Endodermal cell (in vitro differentiated cells): Measurements from ENCODE around the gene CARNS1. TPM values are rescaled to one million over a fixed set of nuclear protein-coding genes. Genes with fewer than 3 reads are reported as not detected.

ENCODE experiments used
- DNase-seq: peaks from one replicate; pipeline ENCODE4 v3.0.0-alpha.2; 2017
- H3K27ac ChIP-seq: 2 replicates; pipeline ENCODE4 v1.5.1; 2013; ENCODE audit warnings: mild to moderate bottlenecking, low read depth, low read length, moderate library complexity
- H3K27me3 ChIP-seq: 2 replicates; pipeline ENCODE4 v1.6.1; 2013; ENCODE audit warnings: mild to moderate bottlenecking, low read length, moderate library complexity; ENCODE audit not compliant: insufficient read depth, control insufficient read depth, poor library complexity, severe bottlenecking
- H3K36me3 ChIP-seq: 2 replicates; pipeline ENCODE4 v1.7.0; 2013; ENCODE audit warnings: mild to moderate bottlenecking, low read length, moderate library complexity; ENCODE audit not compliant: control insufficient read depth, insufficient read depth
- H3K4me1 ChIP-seq: one replicate; pipeline ENCODE4 v1.7.0; 2013; ENCODE audit warnings: low read length; ENCODE audit not compliant: control insufficient read depth, insufficient read depth
- H3K4me3 ChIP-seq: 2 replicates; pipeline ENCODE4 v1.5.1; 2013; ENCODE audit warnings: mild to moderate bottlenecking, low read length, moderate library complexity
- H3K9ac ChIP-seq: 2 replicates; pipeline ENCODE4 v1.6.1; 2013; ENCODE audit warnings: mild to moderate bottlenecking, low read length, moderate library complexity; ENCODE audit not compliant: poor library complexity, severe bottlenecking; ENCODE audit errors: extremely low read depth
- H3K9me3 ChIP-seq: 2 replicates; pipeline ENCODE4 v1.6.1; 2013; ENCODE audit warnings: mild to moderate bottlenecking, low read length, moderate library complexity; ENCODE audit not compliant: control insufficient read depth
- H3K27ac Mint-ChIP-seq: 2 replicates; pipeline ENCODE4 v1.8.0; 2020; ENCODE audit warnings: mixed read lengths
- H3K27me3 Mint-ChIP-seq: 2 replicates; pipeline ENCODE4 v1.8.0; 2021; ENCODE audit warnings: mild to moderate bottlenecking, mixed read lengths; ENCODE audit not compliant: insufficient read depth
- H3K36me3 Mint-ChIP-seq: 2 replicates; pipeline ENCODE4 v1.8.0; 2020; ENCODE audit warnings: low read depth, mixed read lengths
- H3K4me1 Mint-ChIP-seq: 2 replicates; pipeline ENCODE4 v1.8.0; 2020; ENCODE audit warnings: mixed read lengths
- H3K4me3 Mint-ChIP-seq: 2 replicates; pipeline ENCODE4 v1.8.0; 2020; ENCODE audit warnings: mild to moderate bottlenecking, moderate library complexity, mixed read lengths
- H3K9me3 Mint-ChIP-seq: 2 replicates; pipeline ENCODE4 v1.8.0; 2020; ENCODE audit warnings: mild to moderate bottlenecking, mixed read lengths
- CTCF ChIP-seq: fragments of 200-600 bp; sonication (generic); conservative IDR thresholded peaks from 2 replicates; pipeline ENCODE4 v1.5.0; 2021; ENCODE audit warnings: antibody characterized with exemption, mild to moderate bottlenecking
- WGBS, 2 experiments: methylation state at CpG; one replicate each; pipeline versions ENCODE4 v1.1.5 to v1.1.7; 2013; ENCODE audit warnings: missing lambda C conversion rate in 2 of 2, mixed read lengths in 1 of 2; ENCODE audit not compliant: insufficient coverage in 1 of 2, insufficient read length in 1 of 2; 5-methylcytosine and 5-hydroxymethylcytosine counted together
- total RNA-seq, 2 donors: library from RNA; stranded (reverse); fragmentation: NEBNext Ultra II Directional in 1 of 2; extraction: Animal tissue kit (Norgen Biotek cat#: 25700) in 1 of 2; gene quantifications; 2 replicates in 1 of 2; 3 replicates in 1 of 2; pipeline ENCODE4 v1.2.1, GENCODE V29; 2021

CARNS1 gene
- total RNA-seq, 2 donors from 2014 or later: 1.6 to 2.2 TPM

- Mint-ChIP-seq H3K27me3 (peaks cover 26% of the 10 kb centered on the region), H3K4me3 (no peak overlapping the region), H3K27ac (no peak overlapping the region), H3K36me3 (no peaks in the 10 kb centered on the region), H3K9me3 (no peaks in the 10 kb centered on the region), H3K4me1 (peaks cover 21% of the 10 kb centered on the region)
- H3K27ac ChIP-seq: no peak overlapping the region
- no peaks in the 10 kb centered on the region for H3K36me3 ChIP-seq
- no peak for DNase-seq
- no peaks in the 10 kb centered on the region for H3K9me3 ChIP-seq
- peaks cover 8% of the 10 kb centered on the region for H3K27me3 ChIP-seq
- WGBS, 2 experiments: 85% methylated on average over 8 to 9 of the region's 9 CpGs
- H3K4me1 ChIP-seq: peaks cover 14% of the 10 kb centered on the region
- H3K9ac ChIP-seq: no peak overlapping the region
- H3K4me3 ChIP-seq: no peak overlapping the region
- TF ChIP-seq CTCF: no peak
Observed at GRCh38 chr11:67412495-67413179, 2.8 kb upstream of the CARNS1 start.

- Histone ChIP-seq H3K4me1 (peaks cover 14% of the 10 kb centered on the region), H3K27ac (no peak overlapping the region), H3K4me3 (no peak overlapping the region), H3K9me3 (no peaks in the 10 kb centered on the region), H3K9ac (no peak overlapping the region), H3K27me3 (peaks cover 8% of the 10 kb centered on the region), H3K36me3 (no peaks in the 10 kb centered on the region)
- H3K36me3 Mint-ChIP-seq: no peaks in the 10 kb centered on the region
- no peak overlapping the region for H3K4me3 Mint-ChIP-seq
- no peak for TF ChIP-seq CTCF
- WGBS, 2 experiments: 80 to 85% methylated on average over 1 to 2 of the region's 2 CpGs
- DNase-seq: no peak
- H3K4me1 Mint-ChIP-seq: peaks cover 21% of the 10 kb centered on the region
- H3K27me3 Mint-ChIP-seq: peaks cover 28% of the 10 kb centered on the region
- no peaks in the 10 kb centered on the region for H3K9me3 Mint-ChIP-seq
- H3K27ac Mint-ChIP-seq: no peak overlapping the region
Observed at GRCh38 chr11:67413266-67413849, 2.1 kb upstream of the CARNS1 start.

GRCh38 chr11:67416416-67417335 lies 1.2 kb downstream of the CARNS1 start:
- Mint-ChIP-seq H3K27me3 (peaks cover 31% of the 10 kb centered on the region), H3K36me3 (no peaks in the 10 kb centered on the region), H3K4me1 (peaks cover 14% of the 10 kb centered on the region), H3K9me3 (no peaks in the 10 kb centered on the region), H3K4me3 (peak overlapping the region; percentile 48), H3K27ac (peak overlapping the region; percentile 55)
- TF ChIP-seq CTCF: no peak
- DNase-seq: no peak
- Histone ChIP-seq H3K27ac (no peak overlapping the region), H3K4me1 (peaks cover under 1% of the 10 kb centered on the region), H3K9me3 (no peaks in the 10 kb centered on the region), H3K27me3 (peaks cover 13% of the 10 kb centered on the region), H3K36me3 (no peaks in the 10 kb centered on the region), H3K4me3 (no peak overlapping the region), H3K9ac (no peak overlapping the region)
- WGBS, 2 experiments: 83 to 86% methylated on average over 12 to 21 of the region's 21 CpGs
